Measurements from ENCODE around the gene RIPK3.
"Not testable (repeated sequence)": the region's sequence is repeated elsewhere in the genome, so short reads cannot be mapped to it uniquely, and the experiment has no call there.

Gene RIPK3

DNA sequence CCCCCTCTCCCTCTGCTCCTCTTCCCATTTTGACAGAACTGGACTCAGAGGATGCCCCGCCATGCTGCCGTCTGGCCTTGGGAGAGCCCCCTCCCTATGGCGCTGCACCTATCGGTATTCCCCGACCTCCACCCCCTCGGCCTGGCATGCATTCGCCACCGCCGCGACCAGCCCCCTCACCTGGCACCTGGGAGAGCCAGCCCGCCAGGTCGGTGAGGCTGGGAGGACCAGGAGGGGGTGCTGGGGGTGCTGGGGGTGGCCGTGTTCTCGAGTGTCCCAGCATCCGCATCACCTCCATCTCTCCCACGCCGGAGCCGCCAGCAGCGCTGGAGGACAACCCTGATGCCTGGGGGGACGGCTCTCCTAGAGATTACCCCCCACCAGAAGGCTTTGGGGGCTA is 29.7 kb upstream of the RIPK3 start:
- DNase-seq, result no peak

DNA sequence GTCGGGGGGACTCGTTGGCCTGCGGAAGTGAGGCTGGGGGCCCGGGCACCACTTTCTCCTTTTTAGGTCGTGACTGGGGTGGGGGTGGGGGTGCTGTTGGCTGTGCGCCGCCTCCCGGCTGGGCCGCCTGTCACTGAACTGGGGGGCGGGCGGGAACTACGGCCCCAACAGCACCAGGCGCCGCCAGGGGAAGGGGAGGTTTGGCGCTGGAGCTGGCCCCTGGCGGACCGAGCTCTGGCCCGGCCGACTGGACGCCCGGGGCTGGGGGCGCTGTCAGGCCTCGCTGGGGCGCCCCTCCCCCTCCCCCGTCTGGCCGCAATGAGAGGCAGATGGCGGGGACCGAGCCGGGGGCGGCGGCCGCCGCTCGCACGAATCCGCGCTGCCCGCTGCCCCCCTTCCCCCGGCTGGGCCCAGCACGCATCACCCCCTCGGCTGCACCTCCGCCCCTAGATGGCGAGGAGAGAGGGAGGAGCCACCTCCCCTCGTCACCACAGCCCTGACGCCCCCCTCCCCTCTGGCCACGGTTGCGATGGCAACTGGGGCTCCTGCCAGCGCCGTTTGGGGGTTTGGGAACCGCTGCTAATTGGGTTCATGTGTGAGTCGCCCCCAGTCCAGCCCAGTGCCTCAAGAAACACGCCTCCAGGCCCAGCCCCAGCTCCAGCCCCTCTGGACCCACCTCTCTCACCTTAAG is 28.9 kb upstream of the RIPK3 start:
- peak; percentile 7 to 9 for DNase-seq

DNA sequence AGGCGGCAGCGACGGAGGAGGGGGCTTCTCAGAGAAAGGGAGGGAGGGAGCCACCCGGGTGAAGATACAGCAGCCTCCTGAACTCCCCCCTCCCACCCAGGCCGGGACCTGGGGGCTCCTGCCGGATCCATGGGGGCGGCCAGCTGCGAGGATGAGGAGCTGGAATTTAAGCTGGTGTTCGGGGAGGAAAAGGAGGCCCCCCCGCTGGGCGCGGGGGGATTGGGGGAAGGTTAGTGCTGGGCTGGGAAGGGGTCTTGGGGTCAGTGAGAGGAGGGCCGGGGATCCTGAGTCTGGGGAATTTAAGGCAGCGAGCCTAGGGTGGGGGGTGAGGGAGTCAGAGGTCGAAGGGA is 28.4 kb upstream of the RIPK3 start:
- no peak for DNase-seq

DNA sequence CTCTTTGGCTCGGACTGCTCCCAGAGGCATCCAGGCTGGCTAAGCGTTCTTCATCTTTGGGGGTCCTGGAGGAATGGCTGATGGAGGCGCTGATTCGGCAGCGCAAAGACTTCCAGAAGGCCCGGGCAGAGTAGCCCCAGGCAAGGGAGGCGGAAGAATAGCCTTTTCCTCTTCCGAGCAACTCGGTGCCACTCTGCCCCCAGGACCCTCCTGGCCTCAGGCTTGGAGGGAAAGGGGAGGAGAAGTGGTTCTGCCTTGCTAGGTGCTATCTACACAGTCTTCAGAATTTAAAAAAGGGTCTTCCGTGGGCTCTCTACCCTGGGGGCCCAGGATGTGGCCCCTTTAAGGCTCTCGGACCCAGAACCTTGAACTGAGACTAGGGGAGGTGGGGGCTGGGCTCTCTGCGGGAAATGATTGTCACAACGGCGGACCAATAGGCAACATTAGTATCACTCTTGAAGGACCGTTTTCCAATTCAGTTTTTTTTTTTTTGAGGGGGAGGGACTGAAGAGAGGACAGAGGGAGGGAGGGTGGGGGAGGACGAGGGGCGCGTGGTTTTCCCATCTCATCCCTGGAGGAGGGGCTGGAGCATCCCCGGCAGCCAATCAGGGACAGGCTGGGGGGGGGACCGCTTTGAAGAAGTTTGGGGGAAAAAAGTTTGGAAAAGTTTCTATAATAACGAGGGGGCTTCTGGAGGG is 27.9 kb upstream of the RIPK3 start, which contains the start of gene NFATC4:
NFATC4 (plus strand) TSS at position 671 of the 698 bp plus-strand sequence. CDS start 157 bp downstream, outside the sequence.
- peak in 1 of 2 experiments; percentile 33 for DNase-seq

DNA sequence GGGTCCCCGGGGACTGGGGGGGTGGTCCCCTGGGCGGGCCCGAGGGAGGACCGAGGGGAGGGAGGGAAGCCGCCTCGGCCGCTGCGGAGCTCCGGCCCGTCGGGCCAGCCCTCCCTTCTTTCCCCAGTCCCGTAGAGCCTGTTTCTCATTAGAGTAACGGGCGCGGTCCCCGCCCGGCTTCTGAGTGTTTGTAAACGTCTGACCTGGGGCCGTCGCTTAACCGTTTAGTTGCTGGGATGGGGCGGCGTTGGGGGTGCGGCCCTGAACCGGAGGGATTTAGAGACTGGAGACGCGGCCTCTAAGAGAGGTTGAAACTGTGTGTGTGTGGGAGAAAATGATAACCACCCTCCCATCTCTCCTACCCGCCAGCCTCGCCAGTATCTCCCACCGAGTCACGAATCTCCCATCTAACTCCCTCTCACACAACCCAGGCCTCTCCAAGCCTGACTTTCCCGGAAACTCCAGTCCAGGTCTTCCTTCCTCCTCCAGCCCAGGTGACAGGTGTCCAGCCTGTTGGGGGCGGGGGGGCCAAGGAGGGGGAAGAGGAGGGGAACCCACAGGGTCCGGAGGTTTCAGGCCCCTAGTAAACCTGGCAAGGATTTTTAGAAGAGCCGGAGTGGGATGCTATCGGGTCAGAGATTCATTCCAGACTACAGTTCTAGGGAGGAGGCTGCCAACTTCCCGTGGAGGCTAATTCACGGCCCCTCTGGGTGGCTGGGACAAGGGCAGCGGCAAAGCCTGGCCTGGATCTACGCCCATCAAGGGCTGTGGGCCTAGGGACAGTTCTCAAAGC is 27.1 kb upstream of the RIPK3 start:
- DNase-seq, result peak; percentile 33 to 41

DNA sequence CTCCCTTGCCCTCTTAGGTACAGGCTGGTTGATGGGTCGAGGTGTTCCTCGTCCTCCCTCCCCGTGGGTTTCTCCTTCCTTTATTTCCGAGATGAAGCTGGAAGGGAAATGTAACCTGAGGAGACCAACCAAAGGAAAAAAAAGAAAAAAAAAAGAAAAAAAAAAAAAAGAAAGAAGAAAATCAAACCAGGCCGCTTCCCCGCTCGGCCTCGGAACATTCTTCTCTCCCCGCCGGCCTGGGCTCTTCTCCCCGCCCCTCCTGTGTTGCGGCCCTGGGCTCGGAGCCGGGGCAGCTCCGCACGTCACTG is 26.6 kb upstream of the RIPK3 start:
- DNase-seq, result no peak

DNA sequence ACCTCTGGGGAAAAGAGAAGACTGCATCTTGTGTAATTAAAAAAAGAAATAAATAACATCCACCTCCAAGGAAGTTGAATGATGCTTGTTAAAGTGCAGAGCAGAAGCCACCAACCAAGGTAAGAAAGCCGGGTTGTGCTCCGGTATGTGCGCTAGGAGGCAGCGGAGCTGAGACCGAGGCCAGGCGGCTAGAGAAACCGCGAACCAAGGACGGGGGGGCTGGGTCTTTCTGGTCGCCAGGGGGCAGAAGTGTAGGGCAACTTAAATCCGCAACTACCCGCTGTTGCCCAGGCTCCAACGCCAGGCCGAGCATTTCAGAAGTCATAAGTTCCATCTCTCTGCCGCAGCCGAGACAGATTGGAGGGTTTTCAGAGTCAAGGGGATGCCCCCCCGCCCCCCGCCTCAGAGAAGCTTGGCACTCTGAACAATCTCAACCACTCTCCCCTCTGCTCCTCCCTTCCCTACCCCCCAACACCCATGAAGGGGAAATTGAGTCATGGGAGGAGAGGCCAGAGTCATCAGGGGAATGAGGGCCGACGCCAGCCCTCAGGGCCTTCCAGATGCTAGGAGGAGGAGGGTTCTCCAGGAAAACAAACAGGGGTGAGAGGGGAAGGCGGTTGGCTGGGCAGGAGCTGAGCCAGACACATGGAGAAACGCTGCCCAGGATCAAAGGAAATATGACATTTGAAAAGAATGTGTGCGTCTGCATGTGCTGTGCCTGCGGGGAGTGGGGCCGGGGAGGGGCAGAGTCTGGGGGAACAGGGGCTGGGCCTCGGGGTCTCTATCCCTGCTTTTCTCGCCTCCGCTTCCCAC is 26.0 kb upstream of the RIPK3 start:
- peak; percentile 62 to 76 for DNase-seq

DNA sequence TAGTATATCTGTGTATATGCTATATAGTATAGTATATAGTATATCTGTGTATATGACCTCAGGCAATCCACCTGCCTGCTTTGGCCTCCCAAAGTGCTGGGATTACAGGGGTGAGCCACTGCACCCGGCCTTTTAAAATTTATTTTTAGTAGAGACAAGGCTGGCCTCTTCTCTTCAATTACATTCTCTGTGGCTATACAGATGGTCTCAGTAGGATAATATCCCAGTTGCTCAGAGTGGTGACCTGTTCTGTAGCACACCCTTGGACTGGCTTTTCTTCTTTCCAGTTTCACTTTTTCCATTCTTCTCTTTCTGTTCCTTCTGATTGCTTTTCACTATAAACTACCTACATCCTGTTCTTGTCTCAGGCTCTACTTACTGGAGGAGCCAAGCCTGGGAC is 25.1 kb upstream of the RIPK3 start:
- DNase-seq, result no peak

DNA sequence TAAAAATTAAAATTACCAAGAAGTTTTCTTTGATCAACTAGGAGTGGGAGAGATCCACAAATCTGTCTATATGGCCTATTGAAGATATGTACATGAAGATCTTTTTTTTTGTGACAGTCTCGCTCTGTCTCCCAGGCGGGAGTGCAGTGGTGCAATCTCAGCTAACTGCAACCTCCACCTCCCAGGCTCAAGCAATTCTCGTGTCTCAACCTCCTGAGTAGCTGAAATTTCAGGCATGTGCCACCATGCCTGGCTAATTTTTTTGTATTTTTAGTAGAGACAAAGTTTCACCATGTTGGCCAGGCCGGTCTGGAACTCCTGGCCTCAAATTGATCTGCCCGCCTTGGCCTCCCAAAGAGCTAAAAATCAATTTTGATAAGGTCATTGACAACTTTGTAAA is 23.6 kb upstream of the RIPK3 start:
- no peak for DNase-seq

DNA sequence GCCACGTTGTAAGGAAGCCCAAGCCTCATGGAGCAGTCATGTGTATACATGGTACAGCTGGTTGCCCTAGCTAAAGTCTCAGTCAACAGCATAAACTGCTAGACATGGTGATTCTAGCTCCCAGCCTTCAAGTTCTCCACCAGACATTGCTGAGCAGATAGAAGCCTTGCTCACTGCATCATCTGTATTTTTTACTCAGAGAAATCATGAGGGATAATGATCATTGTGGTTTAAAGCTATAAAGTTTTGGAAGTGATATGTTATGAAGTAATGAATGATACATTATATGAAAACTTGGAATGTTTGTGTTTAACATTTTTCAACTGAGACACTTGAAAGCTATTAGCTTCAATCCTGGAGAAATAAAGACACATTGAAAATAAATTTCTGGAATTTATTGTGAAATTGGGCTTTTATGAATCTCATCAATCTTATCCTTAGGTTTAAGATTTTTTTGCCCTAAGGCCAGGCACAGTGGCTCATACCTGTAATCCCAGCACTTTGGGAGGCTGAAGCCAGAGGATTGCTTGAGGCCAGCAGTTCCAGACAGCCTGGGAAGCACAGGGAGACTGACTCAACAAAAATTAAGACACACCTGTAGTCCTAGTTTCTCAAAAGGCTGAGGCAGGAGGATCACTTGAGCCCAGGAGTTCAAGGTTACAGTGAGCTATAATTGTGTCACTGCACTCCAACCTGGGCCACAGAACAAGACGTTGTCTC is 22.6 kb upstream of the RIPK3 start:
- DNase-seq, result no peak

DNA sequence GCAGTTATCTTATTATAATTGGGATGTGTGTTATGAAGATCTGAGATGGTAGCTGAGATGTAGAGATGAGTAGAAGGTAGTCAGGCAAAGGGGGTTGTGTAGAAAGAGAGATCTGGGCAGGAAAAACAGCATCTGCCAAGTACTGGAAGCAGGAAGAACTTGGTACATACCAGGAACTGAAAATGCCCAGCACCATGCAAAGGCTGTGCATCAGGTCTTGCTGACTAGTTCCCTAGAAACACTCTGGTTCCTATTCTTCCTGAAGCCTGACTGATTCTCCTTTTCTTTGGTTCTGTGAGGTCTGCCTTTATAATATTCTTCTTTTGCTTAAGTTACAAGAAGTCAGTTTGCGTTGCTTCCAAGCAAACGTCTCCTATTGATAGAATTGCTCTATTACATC is 21.5 kb upstream of the RIPK3 start:
- no peak for DNase-seq

DNA sequence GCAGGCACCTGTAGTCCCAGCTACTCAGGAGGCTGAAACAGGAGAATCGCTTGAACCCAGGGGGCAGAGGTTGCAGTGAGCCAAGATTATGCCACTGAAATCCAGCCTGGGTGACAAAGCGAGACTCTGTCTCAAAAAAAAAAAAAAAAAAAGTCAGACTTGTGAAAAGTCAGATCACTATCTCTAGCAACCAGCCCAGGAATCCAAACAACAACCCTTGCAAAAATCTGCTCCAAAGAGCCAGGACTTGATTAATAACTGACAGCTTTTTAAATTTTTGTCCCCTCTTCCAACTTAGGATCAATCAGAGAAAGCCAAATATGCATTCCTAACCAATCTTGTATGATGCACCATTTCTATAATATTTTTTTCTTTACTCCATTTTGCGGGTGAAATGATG is 20.5 kb upstream of the RIPK3 start:
- DNase-seq, result no peak

DNA sequence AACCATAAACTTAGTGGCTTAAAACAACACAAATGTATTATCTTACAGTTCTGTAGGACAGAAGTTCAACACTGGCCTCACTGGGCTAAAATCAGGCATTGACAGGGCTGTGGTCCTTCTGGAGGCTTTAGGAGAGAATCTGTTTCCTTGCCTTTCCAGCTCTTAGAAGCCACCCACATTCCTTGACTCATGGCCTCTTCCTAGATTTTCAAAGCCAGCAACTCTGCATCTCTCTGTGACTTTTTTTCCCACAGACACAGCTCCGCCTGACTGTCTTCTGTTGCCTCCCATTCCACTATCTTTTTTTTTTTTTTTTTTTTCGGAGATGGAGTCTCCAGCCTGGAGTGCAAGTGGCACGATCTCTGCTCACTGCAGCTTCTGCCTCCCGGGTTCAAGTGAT is 16.4 kb upstream of the RIPK3 start:
- no peak for DNase-seq

DNA sequence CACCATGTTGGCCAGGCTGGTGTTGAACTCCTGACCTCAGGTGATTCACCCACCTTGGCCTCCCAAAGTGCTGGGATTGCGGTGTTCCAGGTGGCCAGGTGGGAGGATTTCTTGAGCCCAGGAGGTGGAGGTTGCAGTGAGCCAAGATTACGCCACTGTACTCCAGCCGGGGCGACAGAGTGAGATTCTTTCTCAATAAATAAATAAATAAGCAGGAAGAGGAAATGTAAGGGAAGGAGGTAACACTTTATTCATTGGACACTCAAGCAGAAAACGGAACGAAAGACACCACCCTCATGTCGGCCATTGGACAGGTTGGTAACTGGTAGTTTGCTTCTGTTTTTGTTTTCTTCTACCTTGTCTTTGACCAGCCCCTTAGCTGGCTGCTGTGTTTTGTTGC is 15.2 kb upstream of the RIPK3 start:
- no peak for DNase-seq

DNA sequence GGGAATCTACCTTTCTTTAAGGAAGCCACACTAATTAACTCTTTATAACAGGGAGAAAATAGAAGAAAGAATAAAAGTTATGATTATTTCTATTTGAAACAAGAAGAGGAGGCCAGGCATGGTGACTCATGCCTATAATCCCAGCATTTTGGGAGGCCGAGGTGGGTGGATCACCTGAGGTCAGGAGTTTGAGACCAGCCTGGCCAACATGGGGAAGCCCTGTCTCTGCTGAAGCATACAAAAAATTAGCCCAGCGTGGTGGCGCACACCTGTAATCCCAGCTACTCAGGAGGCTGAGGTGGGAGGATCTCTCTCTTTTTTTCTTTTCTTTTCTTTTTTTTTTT is 14.7 kb upstream of the RIPK3 start:
- DNase-seq, result not testable (repeated sequence)

DNA sequence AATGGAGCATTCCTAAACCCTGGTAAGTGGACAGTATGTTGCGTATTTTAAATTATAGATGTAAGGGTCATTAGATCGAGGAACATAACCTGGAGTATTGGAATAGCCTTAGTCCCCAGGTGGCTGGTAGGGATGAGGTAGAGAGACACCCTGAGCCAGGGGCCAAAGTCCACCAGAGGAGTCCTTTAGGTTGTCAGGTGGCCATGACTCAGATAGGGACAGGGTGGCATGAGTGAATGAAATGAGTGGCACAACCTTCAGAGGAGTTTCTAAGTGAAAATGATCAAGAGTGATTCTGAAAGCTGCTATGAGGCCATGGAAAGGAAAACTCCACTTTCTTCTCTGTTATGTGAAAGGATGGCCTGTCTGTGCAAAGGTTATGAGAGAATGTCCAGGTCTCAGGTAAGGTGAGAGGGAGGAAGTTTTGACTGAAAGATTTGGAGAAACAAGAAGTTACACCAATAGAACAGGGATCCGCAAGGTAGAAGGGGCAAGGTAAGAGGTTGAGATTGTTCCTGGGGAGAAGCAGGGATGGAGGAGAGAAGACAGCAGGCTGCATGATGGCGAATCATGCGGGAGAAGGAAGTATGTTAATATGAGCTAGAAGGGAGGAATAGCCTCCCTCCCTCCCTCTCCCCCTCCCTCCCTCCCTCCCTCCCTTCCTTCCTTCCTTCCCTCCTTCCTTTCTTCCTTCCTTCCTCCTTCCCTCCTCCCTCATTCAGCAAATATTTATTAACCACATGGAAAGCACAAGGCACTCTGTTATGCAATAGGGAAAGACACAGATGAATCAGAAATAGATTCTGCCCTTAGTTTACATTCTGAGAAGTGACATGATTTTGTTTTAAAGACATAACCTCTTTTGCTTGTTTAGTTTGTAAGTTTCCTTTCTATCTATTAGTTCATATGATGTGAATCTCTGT is 14.0 kb upstream of the RIPK3 start:
- DNase-seq, result no peak

DNA sequence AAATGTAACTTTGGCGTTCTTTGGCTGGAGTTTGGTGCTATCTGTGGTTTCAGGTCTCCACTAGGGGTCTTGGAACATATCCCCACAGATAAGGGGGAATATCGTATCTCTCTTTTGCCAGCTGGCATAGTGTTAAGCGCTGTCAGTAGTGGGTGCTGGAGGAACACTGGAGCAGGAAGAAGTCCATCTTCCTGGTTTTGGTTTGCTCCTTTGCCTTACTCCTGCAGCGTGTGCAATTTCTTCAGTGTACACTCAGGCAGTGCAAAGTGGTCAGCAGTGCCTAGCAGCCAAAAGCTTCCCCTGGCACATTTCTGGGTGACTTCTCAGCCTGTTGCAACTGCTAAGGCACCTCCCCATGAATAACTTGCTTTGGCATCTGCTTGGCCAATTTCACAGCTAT is 11.7 kb upstream of the RIPK3 start:
- DNase-seq, result no peak

DNA sequence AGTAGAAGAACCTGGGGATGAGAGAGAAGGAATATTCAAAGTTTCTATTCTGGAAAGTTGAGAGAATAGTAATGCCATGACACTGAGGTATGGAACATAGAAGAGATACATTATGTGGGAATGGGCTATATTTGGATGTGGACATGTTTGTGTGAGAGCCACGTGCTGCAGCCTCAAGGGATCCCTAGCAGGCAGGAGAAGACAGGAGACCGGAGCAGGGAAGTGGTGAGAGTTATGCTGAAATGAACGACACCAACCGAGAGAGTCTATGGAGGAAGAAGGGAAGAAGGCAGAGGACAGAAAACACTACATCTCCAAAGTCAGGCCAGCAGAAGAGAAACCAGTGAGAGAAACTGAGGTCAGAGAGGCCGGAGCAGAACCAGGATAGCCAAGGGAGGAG is 10.0 kb upstream of the RIPK3 start:
- no peak for DNase-seq

DNA sequence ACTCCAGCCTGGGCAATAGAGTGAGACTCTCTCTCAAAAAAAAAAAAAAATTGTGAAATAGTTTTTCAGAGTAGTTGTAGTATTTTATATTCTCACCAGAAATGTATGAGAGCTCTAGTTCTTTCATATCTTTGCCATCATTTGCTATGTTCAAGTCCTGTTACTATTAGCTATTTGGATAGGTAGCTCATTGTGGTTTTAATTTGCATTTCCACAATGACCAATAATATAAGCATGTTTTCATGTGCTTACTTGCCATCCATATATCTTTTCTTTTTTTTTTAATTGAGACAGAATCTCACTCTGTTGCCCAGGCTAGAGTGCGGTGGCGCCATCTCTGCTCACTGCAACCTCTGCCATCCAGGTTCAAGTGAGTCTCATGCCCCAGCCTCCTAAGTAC is 8.4 kb upstream of the RIPK3 start:
- DNase-seq, result no peak

DNA sequence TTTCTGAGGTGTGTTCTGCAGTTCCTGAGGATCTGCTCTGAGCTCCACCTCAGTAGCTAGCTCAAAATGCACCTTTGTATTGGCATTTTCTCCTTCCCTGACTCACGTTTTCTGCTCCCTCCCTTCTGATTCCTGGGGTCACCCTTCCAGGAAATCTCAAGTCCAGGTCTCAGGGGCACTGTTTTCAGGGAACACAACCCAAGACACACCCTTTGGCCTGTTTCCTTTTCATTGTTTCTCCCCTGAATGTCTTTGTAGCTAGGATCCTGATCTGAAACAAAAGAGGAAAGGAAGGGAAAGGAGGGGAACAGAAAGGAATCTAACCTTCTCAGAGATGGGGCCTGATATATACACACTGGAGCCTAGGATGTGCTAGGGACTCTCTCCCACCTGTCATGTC is 7.3 kb upstream of the RIPK3 start:
- DNase-seq, result no peak

DNA sequence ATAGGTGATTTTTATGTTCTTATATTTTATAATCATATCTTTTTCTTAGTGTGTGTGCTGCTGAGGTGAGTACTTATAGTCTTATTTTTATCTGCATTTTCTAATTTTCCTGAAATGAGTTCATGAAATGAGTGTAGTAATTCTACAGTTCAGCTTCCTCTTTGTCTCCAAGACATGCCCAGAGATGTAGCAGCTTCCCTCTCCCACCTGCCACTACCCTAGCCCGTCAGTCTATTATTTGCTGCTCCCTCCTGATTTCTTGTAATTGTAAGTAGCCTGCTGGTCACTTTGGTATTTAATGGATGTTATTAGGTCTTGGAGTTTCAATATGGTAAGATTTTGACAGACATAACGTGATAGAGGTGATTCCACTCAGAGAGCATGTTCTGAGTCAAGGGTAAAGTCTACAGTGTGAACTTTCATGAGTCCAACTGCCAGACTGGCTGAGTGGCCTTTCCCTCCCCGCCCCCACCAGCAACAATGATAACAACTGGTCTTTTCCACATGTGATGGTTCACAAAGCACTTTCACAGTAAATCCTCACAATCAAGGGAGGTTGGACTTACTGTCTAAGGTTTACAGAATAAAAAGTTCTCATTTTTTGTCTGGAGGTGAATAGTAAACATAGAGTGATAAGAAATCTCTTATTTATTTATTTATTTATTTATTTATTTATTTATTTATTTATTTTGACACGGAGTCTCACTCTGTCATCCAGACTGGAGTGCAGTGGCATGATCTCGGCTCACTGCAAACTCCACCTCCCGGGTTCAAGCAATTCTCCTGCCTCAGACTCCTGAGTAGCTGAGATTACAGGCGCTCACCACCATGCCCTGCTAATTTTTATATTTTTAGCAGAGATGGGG is 4.2 kb upstream of the RIPK3 start:
- DNase-seq, result no peak
